Activated CD4-positive, alpha-beta T cell treated with anti-CD3 and anti-CD28 coated beads, Interleukin-2, Interleukin-6, amounts not matched to agents 100 ng/mL and 50 ng/mL, durations not matched to agents 16 hours and 8 hours (primary cell): ENCODE results near the gene EVX1.

Source experiments
- DNase-seq: peaks from one replicate; pipeline ENCODE4 v3.0.0-alpha.2; 2020

EVX1 gene

GRCh38 chr7:27242555-27243339 is at the start of gene EVX1:
Gene EVX1 (plus strand): TSS chr7:27242802. CDS start chr7:27243031, 229 bp downstream.
- peak; percentile 50 for DNase-seq

GRCh38 chr7:27193335-27194001 is 49.1 kb upstream of the EVX1 start:
- no peak for DNase-seq

- no peak for DNase-seq
Observed at GRCh38 chr7:27194002-27194352, 48.6 kb upstream of the EVX1 start.

- DNase-seq, result no peak
Observed at GRCh38 chr7:27194686-27195379, 47.8 kb upstream of the EVX1 start.

- DNase-seq, result peak; percentile 83
Observed at GRCh38 chr7:27196287-27196767, 46.3 kb upstream of the EVX1 start.

- no peak for DNase-seq
Observed at GRCh38 chr7:27197137-27198042, 45.2 kb upstream of the EVX1 start.

GRCh38 chr7:27198138-27198841 is 44.3 kb upstream of the EVX1 start:
- no peak for DNase-seq

GRCh38 chr7:27198871-27199801 is 43.5 kb upstream of the EVX1 start:
- DNase-seq, result no peak

GRCh38 chr7:27199849-27200760 is 42.5 kb upstream of the EVX1 start, which contains the start of gene HOXA13:
Gene HOXA13 (minus strand): TSS chr7:27200091. CDS start chr7:27200077, 14 bp downstream.
- no peak for DNase-seq

- DNase-seq, result no peak
Observed at GRCh38 chr7:27200761-27201579, 41.6 kb upstream of the EVX1 start.

GRCh38 chr7:27201580-27202017 is 41.0 kb upstream of the EVX1 start:
- no peak for DNase-seq

- DNase-seq, result no peak
Observed at GRCh38 chr7:27202018-27202861, 40.4 kb upstream of the EVX1 start.

- no peak for DNase-seq
Observed at GRCh38 chr7:27202862-27203134, 39.8 kb upstream of the EVX1 start.

GRCh38 chr7:27203365-27203953 is 39.1 kb upstream of the EVX1 start:
- no peak for DNase-seq

GRCh38 chr7:27203964-27204594 is 38.5 kb upstream of the EVX1 start:
- DNase-seq, result no peak

- DNase-seq, result no peak
Observed at GRCh38 chr7:27204851-27205322, 37.7 kb upstream of the EVX1 start.
